ENCODE data around the gene DLEC1.
A peak's percentile ranks its signal among the peaks of the same experiment; 100 is the strongest.

Gene DLEC1

DNA sequence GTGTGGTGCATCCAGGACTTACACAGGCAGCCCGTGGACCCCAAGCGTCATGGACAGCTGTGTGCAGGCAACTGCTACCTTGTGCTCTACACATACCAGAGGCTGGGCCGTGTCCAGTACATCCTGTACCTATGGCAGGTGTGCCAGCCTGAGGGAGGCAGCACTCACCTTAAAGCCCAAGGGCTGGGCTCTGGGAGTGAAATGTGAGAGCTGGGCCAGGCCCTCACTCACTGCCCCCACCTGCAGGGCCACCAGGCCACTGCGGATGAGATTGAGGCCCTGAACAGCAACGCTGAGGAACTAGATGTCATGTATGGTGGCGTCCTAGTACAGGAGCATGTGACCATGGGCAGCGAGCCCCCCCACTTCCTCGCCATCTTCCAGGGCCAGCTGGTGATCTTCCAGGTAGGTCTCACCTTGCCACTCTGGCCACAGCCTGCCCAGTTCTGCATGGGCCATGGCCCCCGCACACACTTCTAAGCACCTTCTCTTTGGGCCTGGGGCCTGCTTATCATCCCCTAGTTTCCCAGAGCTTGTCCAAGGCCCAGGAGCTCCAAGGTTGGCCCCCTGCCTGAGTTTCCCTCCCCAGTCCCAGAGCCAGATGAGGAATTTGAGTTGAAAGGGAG is 37.4 kb upstream of the DLEC1 start:
- no peak for DNase-seq

GRCh38 chr3:38002291-38002876 is 36.6 kb upstream of the DLEC1 start:
- no peak for DNase-seq

DNA sequence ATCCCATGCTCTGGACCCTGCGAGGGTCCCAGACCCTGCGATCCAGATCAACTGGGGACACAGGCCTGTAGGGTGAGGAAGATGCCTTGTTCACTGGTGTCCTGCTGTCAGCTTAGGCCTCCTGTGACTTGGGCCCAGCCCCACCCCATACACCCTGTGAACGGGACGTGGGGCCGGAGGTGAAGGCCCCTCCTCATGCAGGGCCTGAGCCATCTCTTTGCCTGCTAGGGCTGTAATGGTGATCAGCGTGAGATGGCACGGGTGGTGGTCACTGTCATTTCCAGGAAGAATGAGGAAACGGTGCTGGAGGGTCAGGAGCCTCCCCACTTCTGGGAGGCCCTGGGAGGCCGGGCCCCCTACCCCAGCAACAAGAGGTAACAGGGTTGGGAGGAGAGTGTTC is 36.1 kb upstream of the DLEC1 start:
- no peak for DNase-seq

DNA sequence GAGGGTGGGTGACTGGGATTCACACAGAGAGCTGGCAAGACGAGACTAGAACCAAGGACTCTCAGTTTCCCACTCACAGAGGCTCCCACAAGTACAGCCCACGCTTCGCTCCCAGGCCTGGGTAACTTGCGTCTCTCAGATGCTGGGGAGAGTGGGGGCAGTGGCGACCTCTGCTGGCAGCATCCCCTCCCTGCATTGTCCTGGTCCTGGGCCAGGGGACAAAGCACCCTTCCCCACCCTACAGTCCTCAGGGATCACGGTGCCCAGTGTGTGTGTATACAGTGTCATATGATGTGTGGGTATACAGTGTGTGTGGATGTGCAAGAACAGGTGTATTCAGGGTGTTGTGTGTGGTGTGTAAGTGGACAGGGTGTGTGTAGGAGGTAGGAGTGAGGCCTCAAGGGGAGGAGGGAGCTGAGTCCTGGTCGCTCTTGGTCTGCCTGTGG is 35.6 kb upstream of the DLEC1 start:
- DNase-seq = no peak

- DNase-seq = no peak
These were observed 35.1 kb upstream of the DLEC1 start for GRCh38 chr3:38003817-38004414.

DNA sequence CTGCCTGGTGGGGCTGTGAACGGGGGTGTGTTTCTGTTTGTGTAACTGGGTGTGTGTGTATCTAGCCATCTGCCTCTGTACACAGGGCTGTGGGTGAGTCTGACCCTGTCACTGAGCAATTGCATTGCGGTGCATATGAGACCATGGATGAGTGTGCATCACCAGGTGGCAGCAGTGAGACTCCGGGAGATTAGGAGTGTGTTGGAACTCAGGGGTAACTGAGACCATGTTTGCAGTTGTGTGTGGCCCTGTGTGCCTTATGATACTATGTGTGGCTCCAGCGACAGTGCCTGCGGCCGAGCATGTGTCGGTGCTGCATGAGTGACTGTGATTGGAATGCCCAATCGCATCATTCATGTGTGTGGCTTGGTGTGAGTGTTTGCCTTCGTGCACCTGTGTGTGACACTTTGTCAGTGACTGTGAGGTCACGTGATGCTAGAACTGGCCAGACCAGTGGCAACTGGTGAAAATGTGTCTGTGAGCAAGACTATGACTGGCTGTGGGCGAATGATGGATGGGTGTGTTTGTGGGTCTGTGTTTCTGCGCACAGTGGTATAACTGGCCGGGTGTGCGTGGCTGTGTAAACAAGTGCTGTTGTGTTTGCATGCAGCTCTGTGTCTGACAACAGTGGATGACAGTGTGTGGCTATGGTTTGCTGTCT is 34.5 kb upstream of the DLEC1 start:
- peak; percentile 19 for DNase-seq

- no peak for DNase-seq
These were observed 33.7 kb upstream of the DLEC1 start for GRCh38 chr3:38005076-38006020.

- DNase-seq = no peak
These were observed 33.0 kb upstream of the DLEC1 start for GRCh38 chr3:38006031-38006430.

GRCh38 chr3:38006445-38006995 is 32.5 kb upstream of the DLEC1 start:
- DNase-seq = no peak

DNA sequence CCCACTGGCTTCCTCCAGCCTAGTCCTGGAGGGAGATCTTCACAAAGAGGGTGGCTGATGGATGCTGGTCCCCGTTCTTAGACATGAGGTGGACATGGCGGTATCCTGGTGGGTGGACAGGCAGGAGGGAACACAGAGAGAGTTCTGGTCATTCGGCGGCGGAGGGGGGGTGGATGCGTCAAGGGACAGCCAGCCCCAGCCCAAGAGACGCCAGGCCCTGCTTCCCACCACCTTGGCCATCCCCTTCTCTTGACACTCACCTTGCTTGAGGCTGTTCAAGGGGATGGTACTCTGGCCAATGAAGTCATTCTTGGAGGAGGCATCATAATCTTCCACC is 31.3 kb upstream of the DLEC1 start:
- DNase-seq = no peak

- DNase-seq = no peak
These were observed 30.8 kb upstream of the DLEC1 start for GRCh38 chr3:38008191-38008701.

DNA sequence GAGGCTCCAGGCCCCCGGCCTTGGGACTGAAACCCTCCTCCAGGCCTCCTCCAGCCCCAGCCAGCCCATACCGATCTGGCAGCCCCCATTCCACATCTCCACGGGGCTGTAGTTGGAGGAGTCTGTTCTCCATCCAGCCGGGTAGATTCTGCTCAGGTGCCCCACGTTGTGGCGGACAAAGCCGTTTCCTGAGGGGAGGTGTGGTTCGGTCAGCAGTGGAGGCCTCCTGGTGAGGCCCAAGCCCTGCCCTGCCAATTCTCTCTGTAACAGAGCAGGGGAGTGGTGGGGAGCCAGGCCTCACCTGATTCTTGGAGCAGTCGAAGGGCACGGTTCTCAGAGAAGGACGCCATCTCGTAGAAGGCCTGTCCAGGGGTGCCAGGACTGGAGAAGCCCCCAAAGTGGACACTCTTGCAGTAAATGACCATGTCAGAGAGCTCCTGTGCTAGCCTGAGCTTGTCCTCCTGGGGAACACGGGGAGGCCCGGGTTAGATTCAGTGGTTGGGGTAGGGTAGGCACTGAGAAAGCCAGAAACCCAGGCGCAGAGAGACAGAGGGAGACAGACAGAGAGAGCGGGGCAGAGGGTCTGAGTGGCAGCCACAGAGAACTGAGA is 29.9 kb upstream of the DLEC1 start:
- DNase-seq = no peak

DNA sequence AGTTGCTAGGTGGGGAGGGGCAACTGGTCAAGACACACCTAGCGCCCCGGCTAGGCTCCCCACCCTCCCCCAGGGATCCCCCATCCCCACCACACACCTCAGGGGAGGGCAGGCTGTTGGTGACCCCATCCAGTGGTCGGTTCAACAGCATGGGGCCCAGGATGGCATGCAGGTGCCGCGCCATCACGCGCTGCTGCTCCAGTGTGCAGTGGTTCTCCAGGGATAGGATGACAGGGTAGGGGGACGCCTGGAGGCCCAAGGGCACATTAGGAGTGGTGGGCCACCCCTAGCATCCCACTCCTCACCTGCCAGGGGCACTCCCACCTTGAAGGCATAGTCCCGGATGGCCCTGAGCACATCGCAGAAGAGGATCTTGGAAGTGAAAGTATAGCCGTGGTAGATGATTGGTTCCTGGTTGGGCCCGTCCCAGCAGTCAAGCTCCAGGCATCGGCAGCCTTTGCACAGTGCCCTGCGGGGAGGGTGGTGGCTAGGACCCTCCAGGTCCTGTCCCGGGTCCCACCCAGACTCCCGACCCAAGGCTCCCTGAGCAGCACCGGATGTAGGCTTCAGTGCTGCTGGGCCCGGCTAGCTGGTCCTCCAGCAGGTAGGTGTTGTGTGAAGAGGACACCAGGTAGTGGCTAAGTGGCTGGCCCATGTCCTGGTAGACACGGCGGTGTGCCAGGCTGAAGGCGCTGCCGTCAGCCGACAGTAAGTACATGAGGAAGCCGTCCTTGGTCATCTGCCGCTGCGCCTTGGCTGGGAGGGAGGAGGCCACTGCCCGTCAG is 29.0 kb upstream of the DLEC1 start:
- no peak for DNase-seq

DNA sequence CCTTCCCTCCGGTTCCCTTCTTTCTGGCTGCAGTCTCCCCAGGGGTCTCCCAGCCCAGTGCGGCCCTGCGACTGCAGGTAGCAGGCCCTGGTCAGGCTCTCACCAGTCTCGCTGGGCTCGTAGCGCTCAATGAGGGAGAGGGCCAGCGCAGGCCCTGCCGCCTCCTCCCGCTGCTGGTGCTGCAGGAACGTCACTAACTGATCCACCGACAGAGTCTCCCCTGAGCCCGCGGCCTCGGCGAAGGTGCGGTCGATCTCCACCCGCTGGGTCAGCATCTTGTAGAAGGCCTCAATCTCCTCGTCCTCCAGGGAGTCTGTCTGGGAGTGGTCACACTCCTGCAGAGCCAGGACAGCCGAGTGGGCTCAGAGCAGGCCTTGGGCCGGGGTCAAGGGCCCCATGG is 27.9 kb upstream of the DLEC1 start:
- DNase-seq = no peak

DNA sequence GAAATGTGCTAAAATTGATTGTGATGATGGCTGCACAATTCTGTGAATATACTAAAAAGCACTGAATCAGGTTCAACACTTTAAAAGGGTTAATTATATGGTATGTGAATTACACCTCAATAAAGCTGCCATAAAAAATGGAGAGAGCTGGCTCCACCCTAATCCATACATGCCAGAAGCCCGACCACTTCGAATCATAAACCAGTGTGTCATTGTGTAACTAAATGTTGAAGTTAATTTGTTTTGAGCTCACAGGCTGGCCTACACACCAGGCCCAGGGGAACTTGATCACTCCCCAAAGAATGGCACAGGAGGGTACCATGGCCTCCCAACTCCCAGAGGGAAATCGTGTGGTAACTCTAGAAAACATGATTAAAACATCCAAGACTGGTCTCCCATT is 23.5 kb upstream of the DLEC1 start:
- DNase-seq = no peak

- DNase-seq = no peak
These were observed 23.0 kb upstream of the DLEC1 start for GRCh38 chr3:38015984-38016383.

- DNase-seq = no peak
These were observed 22.6 kb upstream of the DLEC1 start for GRCh38 chr3:38016410-38016809.

DNA sequence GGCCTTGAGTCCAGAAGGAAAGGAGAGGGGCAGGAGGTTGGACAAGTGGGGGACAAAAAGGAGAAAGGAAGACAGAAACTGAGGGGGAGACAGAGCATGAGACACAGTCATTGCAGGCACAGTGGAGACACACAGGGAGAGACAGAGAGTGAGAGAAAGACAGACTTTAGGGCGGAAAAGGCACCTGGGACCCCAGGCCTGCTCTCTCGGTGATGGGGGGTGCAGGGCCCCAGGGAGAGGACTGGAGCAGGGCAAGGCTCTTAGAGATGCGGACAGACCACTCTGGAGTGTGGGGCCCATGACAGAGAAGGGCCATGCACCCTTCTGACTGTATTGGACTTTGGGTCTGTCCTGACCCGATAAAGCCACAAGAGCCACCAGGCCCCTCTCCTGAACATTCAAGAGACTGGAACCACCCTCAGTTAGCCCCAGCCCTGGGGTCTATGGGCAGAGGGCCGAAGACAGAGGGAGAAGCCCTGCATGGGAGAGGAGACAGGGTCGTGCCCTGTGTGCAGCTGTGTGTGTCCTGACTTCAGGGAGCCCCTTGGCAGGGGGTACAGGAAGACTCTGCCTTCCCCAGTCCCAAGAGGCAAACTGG is 22.1 kb upstream of the DLEC1 start:
- DNase-seq = no peak

DNA sequence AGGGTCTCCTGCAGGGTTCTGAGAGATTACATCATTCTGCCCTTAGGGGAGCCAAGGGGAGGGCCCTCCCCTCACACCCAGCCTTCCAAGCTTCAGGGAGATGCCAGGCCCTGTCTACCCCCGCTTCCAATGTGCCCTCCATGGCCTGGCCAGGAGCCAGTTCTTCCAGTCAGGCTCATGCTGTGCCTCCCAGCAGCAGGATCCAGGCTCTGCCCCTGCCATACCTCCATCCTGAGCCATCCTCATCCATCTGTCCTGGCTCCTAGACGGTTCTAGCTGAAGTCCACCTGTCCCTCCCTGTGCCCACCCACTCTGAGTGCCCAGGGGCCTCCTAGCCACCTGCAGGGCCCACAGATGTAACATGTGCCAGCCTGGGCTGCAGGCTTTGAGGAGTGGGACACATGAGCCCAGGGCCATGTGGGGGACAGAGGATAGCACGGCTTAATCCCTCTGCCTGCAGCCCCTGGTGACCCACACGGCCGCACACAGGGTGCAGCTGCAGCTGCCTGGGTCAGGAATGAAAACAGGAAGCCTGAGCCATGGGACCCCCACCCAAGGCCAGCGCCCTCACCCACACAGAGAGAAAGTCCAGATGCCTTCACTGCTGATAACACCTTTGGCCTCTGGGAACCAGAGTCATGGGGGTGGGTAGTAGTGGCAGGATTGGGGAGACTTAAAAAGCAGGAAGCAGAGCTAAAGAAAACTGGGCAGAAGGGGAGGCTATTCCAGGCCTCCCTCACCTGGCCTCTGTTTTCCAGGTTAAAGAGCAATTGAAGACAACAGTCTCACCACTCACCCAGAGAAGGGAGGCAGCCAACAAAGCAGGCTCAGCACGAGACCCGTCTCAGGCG is 21.3 kb upstream of the DLEC1 start:
- no peak for DNase-seq
